Smooth muscle cell (in vitro differentiated cells): ENCODE results near the gene ANKRD7. TPM values are rescaled to one million over a fixed set of nuclear protein-coding genes. Genes with fewer than 3 reads are reported as not detected.
"Not testable (repeated sequence)": the region's sequence is repeated elsewhere in the genome, so short reads cannot be mapped to it uniquely, and the experiment has no call there.

Experiments
- DNase-seq: peaks from one replicate; lab custom pipeline; 2025; ENCODE audit not compliant: unreplicated experiment; lab: John Stamatoyannopoulos, UW
- H2AFZ ChIP-seq: fragments of 200-600 bp; sonication (generic); 2 replicates; pipeline ENCODE4 v1.6.0; 2016; ENCODE audit warnings: antibody characterized with exemption, low read depth, mild to moderate bottlenecking
- H3F3A ChIP-seq: fragments of 200-600 bp; sonication (generic); 2 replicates; pipeline ENCODE4 v1.6.0; 2017; ENCODE audit warnings: antibody characterized with exemption, low read depth
- H3K27ac ChIP-seq: fragments of 200-600 bp; sonication (generic); 2 replicates; pipeline ENCODE4 v1.5.1; 2016; ENCODE audit warnings: low read depth, mild to moderate bottlenecking
- H3K27me3 ChIP-seq: fragments of 200-600 bp; sonication (generic); 2 replicates; pipeline ENCODE4 v1.6.1; 2016; ENCODE audit warnings: low read depth, mild to moderate bottlenecking
- H3K36me3 ChIP-seq: fragments of 200-600 bp; sonication (generic); 2 replicates; pipeline ENCODE4 v1.5.1; 2016; ENCODE audit warnings: low read depth
- H3K4me1 ChIP-seq: fragments of 200-600 bp; sonication (generic); 2 replicates; pipeline ENCODE4 v1.5.1; 2016; ENCODE audit warnings: low read depth
- H3K4me2 ChIP-seq: fragments of 200-600 bp; sonication (generic); 2 replicates; pipeline ENCODE4 v1.6.0; 2016; ENCODE audit warnings: mild to moderate bottlenecking
- H3K4me3 ChIP-seq: fragments of 200-600 bp; sonication (generic); 2 replicates; pipeline ENCODE4 v1.5.1; 2016; ENCODE audit warnings: mild to moderate bottlenecking
- H3K79me2 ChIP-seq: fragments of 200-600 bp; sonication (generic); 2 replicates; pipeline ENCODE4 v1.6.0; 2016; ENCODE audit warnings: low read depth, mild to moderate bottlenecking
- H3K9ac ChIP-seq: fragments of 200-600 bp; sonication (generic); 2 replicates; pipeline ENCODE4 v1.6.0; 2016; ENCODE audit warnings: low read depth
- H3K9me3 ChIP-seq: fragments of 200-600 bp; sonication (generic); replicated peaks from 2 replicates; pipeline ENCODE4 v1.5.1; 2016; ENCODE audit warnings: low read depth
- H4K20me1 ChIP-seq: fragments of 200-600 bp; sonication (generic); 2 replicates; pipeline ENCODE4 v1.6.0; 2016; ENCODE audit warnings: low read depth
- CTCF ChIP-seq: fragments of 200-600 bp; sonication (generic); IDR thresholded peaks from 2 replicates; pipeline ENCODE4 v1.5.1; 2017; ENCODE audit warnings: borderline replicate concordance, mild to moderate bottlenecking, antibody characterized with exemption; ENCODE audit not compliant: insufficient read depth, poor library complexity, severe bottlenecking
- WGBS: methylation state at CpG from one replicate; pipeline ENCODE4 v1.1.7; 2016; ENCODE audit warnings: low lambda C conversion rate; 5-methylcytosine and 5-hydroxymethylcytosine counted together
- polyA plus RNA-seq: library from polyadenylated mRNA; unstranded; fragments of >200 nt; fragmentation: Nextera tagmentation; extraction: Ambion mirVana; gene quantifications from 2 replicates; pipeline ENCODE4 v1.2.1, GENCODE V29; 2016
- total RNA-seq: library from RNA; depleted of rRNA; stranded (reverse); fragments of >200 nt; gene quantifications from 2 replicates; pipeline ENCODE4 v1.2.3, GENCODE V29; 2014

ANKRD7 gene
- total and polyA plus RNA-seq, 2 experiments from 2014 or later = 0.34 TPM; not detected in 1

DNA sequence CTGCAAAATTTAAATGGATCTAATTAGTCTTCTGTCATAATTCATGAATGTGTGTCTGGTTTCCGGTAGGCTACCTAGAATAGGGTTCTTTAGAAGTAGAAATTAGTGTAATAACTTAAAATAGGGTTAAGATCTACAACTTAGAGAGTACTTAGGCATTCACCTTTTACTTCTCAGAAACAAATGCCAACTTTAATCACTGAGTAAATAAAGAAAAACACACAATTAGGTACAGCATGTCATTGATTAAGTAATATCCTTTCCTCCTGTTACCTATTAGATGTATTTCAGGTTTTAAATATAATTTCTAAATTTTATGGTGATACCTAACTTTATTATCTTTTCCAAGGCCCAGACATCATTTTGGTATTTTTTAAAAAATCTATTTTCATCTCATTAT is 9.3 kb downstream of the ANKRD7 start:
- peaks cover 22% of the 10 kb centered on the region for H3K4me1 ChIP-seq
- 83% methylated on average over 1 of the region's 1 CpG for WGBS
- no peak overlapping the region for H3K9ac ChIP-seq
- TF ChIP-seq CTCF = no peak
- no peak overlapping the region for H3K4me2 ChIP-seq
- H3K27ac ChIP-seq = no peak overlapping the region
- DNase-seq = no peak
- no peaks in the 10 kb centered on the region for H3K36me3 ChIP-seq
- H3F3A ChIP-seq = no peaks in the 10 kb centered on the region
- no peak overlapping the region for H2AFZ ChIP-seq
- H3K4me3 ChIP-seq = no peak overlapping the region
- no peaks in the 10 kb centered on the region for H3K79me2 ChIP-seq
- H3K27me3 ChIP-seq = no peaks in the 10 kb centered on the region
- no peaks in the 10 kb centered on the region for H4K20me1 ChIP-seq
- H3K9me3 ChIP-seq = no peaks in the 10 kb centered on the region

DNA sequence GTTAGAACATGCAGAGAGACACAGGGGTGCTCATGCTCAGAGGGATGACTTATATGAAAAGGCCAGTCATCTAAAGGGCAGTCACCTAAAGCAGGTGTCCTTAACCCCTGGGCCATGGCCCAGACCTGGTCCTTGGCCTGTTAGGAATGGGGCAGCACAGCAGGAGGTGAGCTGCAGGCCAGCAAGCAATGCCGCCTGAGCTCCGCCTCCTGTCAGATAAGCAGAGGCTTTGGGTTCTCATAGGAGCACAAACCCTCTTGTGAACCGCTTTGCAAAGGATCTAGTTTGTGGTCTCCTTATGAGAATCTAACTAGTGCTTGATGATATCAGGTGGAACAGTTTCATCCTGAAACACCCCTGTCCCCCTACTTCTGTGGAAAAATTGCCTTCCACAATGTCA is 14.5 kb downstream of the ANKRD7 start:
- no peak for DNase-seq
- WGBS = 85% methylated on average over 3 of the region's 3 CpGs
- no peaks in the 10 kb centered on the region for H3K79me2 ChIP-seq

GRCh38 chr7:118240320-118240719 is 15.8 kb downstream of the ANKRD7 start:
- not testable (repeated sequence) for H3F3A ChIP-seq, H3K4me3 ChIP-seq, H2AFZ ChIP-seq, H3K4me1 ChIP-seq, H3K4me2 ChIP-seq, H3K79me2 ChIP-seq, H3K9me3 ChIP-seq, H4K20me1 ChIP-seq, H3K36me3 ChIP-seq, H3K27ac ChIP-seq, DNase-seq, H3K27me3 ChIP-seq, H3K9ac ChIP-seq
- WGBS = 89% methylated on average over 2 of the region's 2 CpGs

More for the DNA sequence above, 14.5 kb downstream of the ANKRD7 start:
- no peaks in the 10 kb centered on the region for H3K27me3 ChIP-seq
- no peak overlapping the region for H3K4me2 ChIP-seq
- TF ChIP-seq CTCF = no peak
- no peak overlapping the region for H3K9ac ChIP-seq
- H3K9me3 ChIP-seq = no peaks in the 10 kb centered on the region
- no peaks in the 10 kb centered on the region for H3K4me1 ChIP-seq
- H4K20me1 ChIP-seq = no peaks in the 10 kb centered on the region
- H3K27ac ChIP-seq = no peak overlapping the region
- H3K36me3 ChIP-seq = no peaks in the 10 kb centered on the region
- no peak overlapping the region for H2AFZ ChIP-seq
- no peak overlapping the region for H3K4me3 ChIP-seq
- H3F3A ChIP-seq = no peaks in the 10 kb centered on the region

GRCh38 chr7:118243695-118244094 is 19.2 kb downstream of the ANKRD7 start:
- H3K4me1 ChIP-seq = peaks cover 4% of the 10 kb centered on the region
- H3F3A ChIP-seq = no peaks in the 10 kb centered on the region
- H4K20me1 ChIP-seq = no peaks in the 10 kb centered on the region
- no peak overlapping the region for H2AFZ ChIP-seq
- no peaks in the 10 kb centered on the region for H3K36me3 ChIP-seq
- no peaks in the 10 kb centered on the region for H3K9me3 ChIP-seq
- no peak overlapping the region for H3K27ac ChIP-seq
- no peak for DNase-seq
- 91% methylated on average over 1 of the region's 1 CpG for WGBS
- no peak overlapping the region for H3K9ac ChIP-seq
- no peaks in the 10 kb centered on the region for H3K27me3 ChIP-seq
- no peak for TF ChIP-seq CTCF
- no peaks in the 10 kb centered on the region for H3K79me2 ChIP-seq
- H3K4me3 ChIP-seq = no peak overlapping the region
- H3K4me2 ChIP-seq = no peak overlapping the region
